Testis (tissue), 2 donors: ENCODE results near the gene MTIF2.

Experiments used
- CTCF ChIP-seq, 3 experiments: fragments of 450-650 bp in 2 of 3; fragments of 200-600 bp in 1 of 3; sonication (generic) in 1 of 3; IDR thresholded peaks; one replicate each; pipeline ENCODE4 v1.5.1; 2016 to 2019; ENCODE audit warnings: antibody characterized with exemption in 3 of 3, mild to moderate bottlenecking in 2 of 3, moderate library complexity in 1 of 3
- POLR2A ChIP-seq: fragments of 450-650 bp; IDR thresholded peaks from one replicate; pipeline ENCODE4 v1.6.1; 2017; ENCODE audit warnings: antibody characterized with exemption, mild to moderate bottlenecking, moderate library complexity

- no peak for TF ChIP-seq CTCF (IDR thresholded peaks at IDR 0.05)
- TF ChIP-seq POLR2A: no peak
Observed at GRCh38 chr2:55269645-55269990, 587 bp upstream of the MTIF2 start.
